Endothelial cell of umbilical vein (primary cell): ENCODE measurements around the gene APCDD1L. TPM values are rescaled to one million over a fixed set of nuclear protein-coding genes. Genes with fewer than 3 reads are reported as not detected.

Experiments
- BruUV-seq: library from RNA; stranded (reverse); fragments of 400-500 nt; replicated peaks from 2 replicates; lab custom pipeline; 2021; lab: Mats Ljungman, UMichigan
- CTCF ChIA-PET: fragments of 300-600, 350-600 bp; sonication (Branson Sonifier 250); formaldehyde crosslinking; loops from one replicate; lab custom pipeline; 2021; ENCODE audit warnings: antibody characterized with exemption, inconsistent platforms; lab: Charles Lee
- POLR2A ChIA-PET: fragments of 300-600, 350-600 bp; sonication (Branson Sonifier 250); formaldehyde crosslinking; loops from one replicate; lab custom pipeline; 2021; ENCODE audit warnings: antibody characterized with exemption, inconsistent platforms; lab: Charles Lee
- DNase-seq: peaks from one replicate; pipeline ENCODE4 v3.0.0-alpha.2; 2011; ENCODE audit warnings: low read depth, low spot score
- FAIRE-seq: peaks from 2 replicates; lab custom pipeline; 2011; peaks lifted over from hg19 to GRCh38; lab: Jason Lieb, UNC
- H2AFZ ChIP-seq: 2 replicates; pipeline ENCODE4 v1.6.0; 2012; ENCODE audit warnings: low read depth, low read length, control low read depth, inconsistent platforms
- H3K27ac ChIP-seq: 2 replicates; pipeline ENCODE4 v1.5.1; 2011; ENCODE audit warnings: low read depth, mild to moderate bottlenecking, control low read depth, low read length, moderate library complexity; ENCODE audit not compliant: insufficient read depth
- H3K27me3 ChIP-seq, 2 experiments: 2 replicates each; pipeline versions ENCODE4 v1.6.0 to v1.6.1; 2011; ENCODE audit warnings: low read length in 2 of 2, mixed read lengths in 1 of 2; ENCODE audit not compliant: control insufficient read depth in 2 of 2, insufficient read depth in 2 of 2
- H3K36me3 ChIP-seq, 2 experiments: 2 replicates in 1 of 2; 3 replicates in 1 of 2; pipeline ENCODE4 v1.5.1; 2011; ENCODE audit warnings: low read length in 2 of 2, mild to moderate bottlenecking in 1 of 2, moderate library complexity in 1 of 2; ENCODE audit not compliant: control insufficient read depth in 2 of 2, insufficient read depth in 2 of 2; ENCODE audit errors: extremely low read depth in 1 of 2
- H3K4me1 ChIP-seq: 3 replicates; pipeline ENCODE4 v1.5.1; 2011; ENCODE audit warnings: mild to moderate bottlenecking, low read length; ENCODE audit not compliant: control insufficient read depth, insufficient read depth; ENCODE audit errors: extremely low read depth
- H3K4me2 ChIP-seq: 2 replicates; pipeline ENCODE4 v1.6.1; 2011; ENCODE audit warnings: low read length, control low read depth, mixed read lengths; ENCODE audit not compliant: insufficient read depth
- H3K4me3 ChIP-seq, 3 experiments: fragments of 200-600 bp in 1 of 3; sonication (generic), shearing (Covaris generic) in 1 of 3; replicated peaks in 1 of 3; 2 replicates each; pipeline ENCODE4 v1.5.1; 2011 to 2016; ENCODE audit warnings: control low read depth in 3 of 3, low read length in 3 of 3, mild to moderate bottlenecking in 2 of 3, inconsistent platforms in 1 of 3, low read depth in 1 of 3, moderate library complexity in 1 of 3; ENCODE audit not compliant: insufficient read depth in 1 of 3
- H3K79me2 ChIP-seq: 2 replicates; pipeline ENCODE4 v1.6.0; 2012; ENCODE audit warnings: low read length, inconsistent platforms; ENCODE audit not compliant: control insufficient read depth, insufficient read depth
- H3K9ac ChIP-seq: replicated peaks from 2 replicates; pipeline ENCODE3; 2011; ENCODE audit warnings: low read length, control low read depth; ENCODE audit not compliant: insufficient read depth; ENCODE audit errors: extremely low read depth
- H3K9me1 ChIP-seq: replicated peaks from 3 replicates; pipeline ENCODE4 v1.6.0; 2011; ENCODE audit warnings: mild to moderate bottlenecking, low read length; ENCODE audit not compliant: control insufficient read depth, insufficient read depth; ENCODE audit errors: extremely low read depth
- H3K9me3 ChIP-seq: replicated peaks from 2 replicates; pipeline ENCODE4 v1.5.1; 2012; ENCODE audit warnings: low read length, inconsistent platforms; ENCODE audit not compliant: control insufficient read depth, insufficient read depth
- H4K20me1 ChIP-seq: replicated peaks from 2 replicates; pipeline ENCODE3; 2011; ENCODE audit warnings: mild to moderate bottlenecking, low read length; ENCODE audit not compliant: control insufficient read depth, insufficient read depth; ENCODE audit errors: extremely low read depth
- CTCF ChIP-seq, 2 donors: IDR thresholded peaks; 1 replicate in 1 of 2; 2 replicates in 1 of 2; pipeline ENCODE4 v1.5.1; 2011; ENCODE audit warnings: low read length in 2 of 2, mild to moderate bottlenecking in 2 of 2, moderate library complexity in 2 of 2, control low read depth in 1 of 2, inconsistent platforms in 1 of 2, low read depth in 1 of 2; ENCODE audit not compliant: insufficient read depth in 1 of 2; ENCODE audit errors: extremely low read depth in 1 of 2
- EZH2 ChIP-seq: IDR thresholded peaks from 2 replicates; pipeline ENCODE4 v1.6.1; 2012; ENCODE audit warnings: borderline replicate concordance, low read depth, mild to moderate bottlenecking, moderate library complexity, low read length, inconsistent platforms; ENCODE audit not compliant: severe bottlenecking
- FOS ChIP-seq: IDR thresholded peaks from 2 replicates; pipeline ENCODE4 v1.6.1; 2011; ENCODE audit warnings: mild to moderate bottlenecking, low read length, moderate library complexity, borderline replicate concordance; ENCODE audit not compliant: insufficient read depth
- GATA2 ChIP-seq: IDR thresholded peaks from 2 replicates; pipeline ENCODE4 v1.7.0; 2011; ENCODE audit warnings: low read depth, mild to moderate bottlenecking, moderate library complexity, mixed read lengths, low read length; ENCODE audit not compliant: insufficient read length, insufficient read depth
- JUN ChIP-seq: IDR thresholded peaks from 2 replicates; pipeline ENCODE4 v1.6.1; 2011; ENCODE audit warnings: borderline replicate concordance, low read depth; ENCODE audit not compliant: insufficient read length, insufficient read depth
- MAX ChIP-seq: IDR thresholded peaks from 2 replicates; pipeline ENCODE4 v1.6.1; 2011; ENCODE audit not compliant: insufficient read depth, insufficient read length
- MYC ChIP-seq: IDR thresholded peaks from one replicate; pipeline ENCODE4 v1.6.1; 2011; ENCODE audit warnings: mild to moderate bottlenecking, low read depth, low read length
- POLR2A ChIP-seq: IDR thresholded peaks from 2 replicates; pipeline ENCODE4 v1.6.1; 2012; ENCODE audit warnings: low read depth, mild to moderate bottlenecking, control low read depth, low read length
- POLR2AphosphoS5 ChIP-seq: IDR thresholded peaks from 2 replicates; pipeline ENCODE4 v1.6.1; 2012; ENCODE audit warnings: low read depth, mild to moderate bottlenecking, control low read depth, low read length, moderate library complexity; ENCODE audit not compliant: insufficient read depth
- dilution Hi-C: fragments of 300-500 bp; cut with MboI; formaldehyde crosslinking; loops from one replicate; pipeline ENCODE4 v1.15.0; 2019; ENCODE audit warnings: low sequenced_read_pairs; ENCODE audit not compliant: extremely low pct_ligation_motif_present
- intact Hi-C: fragments of 100-400 bp; cut with micrococcal nuclease; formaldehyde crosslinking; loops from one replicate; pipeline ENCODE4 v1.10.0; 2022
- polyA plus RNA-seq, 4 experiments: library from polyadenylated mRNA; depleted of rRNA in 3 of 4; stranded (reverse) in 3 of 4; unstranded in 1 of 4; fragments of >200 nt; gene quantifications; 2 replicates each; pipeline versions ENCODE4 v1.2.1 to v1.2.3, GENCODE V29; 2011 to 2012; ENCODE audit warnings: missing spikeins in 1 of 4
- total RNA-seq: library from RNA; stranded (reverse); gene quantifications from 2 replicates; pipeline ENCODE4 v1.2.3, GENCODE V29; 2021

The APCDD1L gene
- total and polyA plus RNA-seq, 2 donors (not counting 3 experiments of a cell fraction or from before 2014, with no cell fraction given): 0.17 to 1.4 TPM

- Histone ChIP-seq H3K79me2 (no peaks in the 10 kb centered on the region), H3K27me3 (no peaks in the 10 kb centered on the region), H3K4me2 (no peak overlapping the region), H3K9ac (no peak overlapping the region), H4K20me1 (no peaks in the 10 kb centered on the region), H3K4me3 (no peak overlapping the region), H3K9me1 (no peaks in the 10 kb centered on the region), H2AFZ (no peak overlapping the region), H3K36me3 (no peaks in the 10 kb centered on the region), H3K4me1 (peaks cover 22% of the 10 kb centered on the region), H3K27ac (no peak overlapping the region), H3K9me3 (no peaks in the 10 kb centered on the region)
- intact Hi-C loops: no loop called here
- ChIA-PET POLR2A (no interaction called here), CTCF (interaction anchor here (0.7 to 1.7 kb wide), 2 partner anchors 10 kb away, joined by 3 to 4 read pairs; no protein-coding TSS in a partner anchor)
- no peak for DNase-seq
- TF ChIP-seq EZH2 (no peak), POLR2A (no peak)
- BruUV-seq: no TSS peak
- dilution Hi-C loops: loop anchor here (25.0 kb wide), 1 partner anchor 220 kb away; the partner anchor contains the start of gene ANKRD60
- FAIRE-seq: no peak
Measured at GRCh38 chr20:58457083-58457695, 58.0 kb downstream of the APCDD1L start.

GRCh38 chr20:58454460-58454859, 60.7 kb downstream of the APCDD1L start:
- no peaks in the 10 kb centered on the region for H3K9me3 ChIP-seq
- H3K9me1 ChIP-seq: no peaks in the 10 kb centered on the region
- no peaks in the 10 kb centered on the region for H3K79me2 ChIP-seq
- no peak overlapping the region for H3K9ac ChIP-seq
- intact Hi-C loops: no loop called here
- H2AFZ ChIP-seq: no peak overlapping the region
- H3K4me2 ChIP-seq: no peak overlapping the region
- POLR2A ChIA-PET: no interaction called here
- DNase-seq (no peak), FAIRE-seq (no peak)
- no peak for TF ChIP-seq GATA2
- no peak for TF ChIP-seq FOS
- no peak for TF ChIP-seq MYC
- no peak for TF ChIP-seq CTCF (IDR thresholded peaks at IDR 0.05; ENCODE audit: extremely low read depth in 1 of 2, insufficient read depth in 1 of 2, low read depth in 1 of 2, low read length in 2 of 2)
- TF ChIP-seq POLR2A: no peak
- TF ChIP-seq POLR2AphosphoS5: no peak
- TF ChIP-seq JUN: no peak
- TF ChIP-seq MAX: no peak
- no peak for TF ChIP-seq EZH2
- H3K27me3 ChIP-seq: no peaks in the 10 kb centered on the region
- dilution Hi-C loops: loop anchor here (25.0 kb wide), 1 partner anchor 217 kb away; the partner anchor contains the start of gene ANKRD60
- CTCF ChIA-PET: interaction anchor here (0.8 to 1.5 kb wide), 2 partner anchors 217 to 605 kb away, joined by 3 read pairs; no protein-coding TSS in a partner anchor
- no peak overlapping the region for H3K4me3 ChIP-seq
- H3K4me1 ChIP-seq: peaks cover 21% of the 10 kb centered on the region
- BruUV-seq: no TSS peak
- H3K36me3 ChIP-seq: peaks cover 0 to 5% of the 10 kb centered on the region in 2 experiments
- no peak overlapping the region for H3K27ac ChIP-seq
- H4K20me1 ChIP-seq: no peaks in the 10 kb centered on the region
